ENCODE data around the gene DNASE1L1. TPM values are rescaled to one million over a fixed set of nuclear protein-coding genes. Genes with fewer than 3 reads are reported as not detected.

DNASE1L1 gene
- polyA plus RNA-seq, 3 donors, result 26.2 to 64.5 (median 27.2) TPM

GRCh38 chrX:154378059-154378798, 30.8 kb downstream of the DNASE1L1 start:
- no peak for TF ChIP-seq CTCF (IDR thresholded peaks at IDR 0.05)
- H3K4me1 Mint-ChIP-seq, result peaks cover 27% of the 10 kb centered on the region
- H3K9me3 ChIP-seq (replicated peaks in 1 of 2; ENCODE audit: control insufficient read depth in 1 of 2, insufficient read depth in 1 of 2, low read length in 2 of 2), result no peaks in the 10 kb centered on the region
- H3K4me3 Mint-ChIP-seq, result peak overlapping the region; percentile 59 to 60
- H3K27me3 Mint-ChIP-seq (ENCODE audit: low read depth in 3 of 3), result peaks cover 3 to 13% (median 8%) of the 10 kb centered on the region in 3 donors
- peak overlapping the region; percentile 75 to 92 for H3K27ac ChIP-seq (ENCODE audit: low read depth in 1 of 2, low read length in 2 of 2)
- H3K79me2 ChIP-seq (ENCODE audit: insufficient read depth, low read length), result peaks cover 21% of the 10 kb centered on the region
- peak overlapping the region; percentile 55 for H3K4me2 ChIP-seq (replicated peaks; ENCODE audit: extremely low read depth, low read length, poor library complexity, severe bottlenecking)
- H3K27me3 ChIP-seq (ENCODE audit: control insufficient read depth in 2 of 2, insufficient read depth in 2 of 2, low read length in 2 of 2), result no peaks in the 10 kb centered on the region
- H3K9ac ChIP-seq (ENCODE audit: insufficient read depth, low read length, poor library complexity, severe bottlenecking), result peak overlapping the region; percentile 85
- H3K4me3 ChIP-seq (replicated peaks in 1 of 3; ENCODE audit: low read depth in 2 of 3, low read length in 3 of 3), result peak overlapping the region in 2 of 3 experiments; percentile 23 to 34
- WGBS (ENCODE audit: insufficient coverage), result under 1% methylated on average over 33 of the region's 79 CpGs
- peak; percentile 37 to 49 (median 38) for DNase-seq
- intact Hi-C loops (cut with micrococcal nuclease), result no loop called here
- no peaks in the 10 kb centered on the region for H3K36me3 ChIP-seq (replicated peaks in 1 of 2; ENCODE audit: control insufficient read depth in 1 of 2, insufficient read depth in 2 of 2, low read length in 2 of 2)
- no peak overlapping the region for H2AFZ ChIP-seq (ENCODE audit: insufficient read depth, low read depth, low read length, poor library complexity, severe bottlenecking)
- peaks cover 0 to 26% (median 7%) of the 10 kb centered on the region in 7 donors for H3K9me3 Mint-ChIP-seq
- H3K4me1 ChIP-seq (ENCODE audit: control insufficient read depth in 1 of 2, insufficient read depth in 2 of 2, low read length in 2 of 2), result peaks cover 42 to 44% of the 10 kb centered on the region in 2 donors
- peaks cover 5 to 10% of the 10 kb centered on the region in 2 donors for H3K36me3 Mint-ChIP-seq
- peaks cover 4% of the 10 kb centered on the region for H4K20me1 ChIP-seq (ENCODE audit: insufficient read depth, low read length)
- peak overlapping the region; percentile 83 to 93 (median 90) for H3K27ac Mint-ChIP-seq

- H3K9ac ChIP-seq (ENCODE audit: insufficient read depth, low read length, poor library complexity, severe bottlenecking), result no peak overlapping the region
- Mint-ChIP-seq H3K27me3 (ENCODE audit: low read depth in 3 of 3) (peaks cover 3 to 15% (median 8%) of the 10 kb centered on the region in 3 donors), H3K9me3 (peaks cover 0 to 30% (median 11%) of the 10 kb centered on the region in 7 donors), H3K4me3 (no peak overlapping the region), H3K4me1 (peaks cover 34% of the 10 kb centered on the region), H3K27ac (peak overlapping the region in 2 of 7 donors; percentile 55 to 83), H3K36me3 (peaks cover 5 to 10% of the 10 kb centered on the region in 2 donors)
- H2AFZ ChIP-seq (ENCODE audit: insufficient read depth, low read depth, low read length, poor library complexity, severe bottlenecking), result no peak overlapping the region
- H3K27me3 ChIP-seq (ENCODE audit: control insufficient read depth in 2 of 2, insufficient read depth in 2 of 2, low read length in 2 of 2), result no peaks in the 10 kb centered on the region
- no peak overlapping the region for H3K4me2 ChIP-seq (replicated peaks; ENCODE audit: extremely low read depth, low read length, poor library complexity, severe bottlenecking)
- H3K4me3 ChIP-seq (replicated peaks in 1 of 3; ENCODE audit: low read depth in 2 of 3, low read length in 3 of 3), result no peak overlapping the region
- no peaks in the 10 kb centered on the region for H3K9me3 ChIP-seq (replicated peaks in 1 of 2; ENCODE audit: control insufficient read depth in 1 of 2, insufficient read depth in 1 of 2, low read length in 2 of 2)
- no peak overlapping the region for H3K27ac ChIP-seq (ENCODE audit: low read depth in 1 of 2, low read length in 2 of 2)
- peaks cover 4% of the 10 kb centered on the region for H4K20me1 ChIP-seq (ENCODE audit: insufficient read depth, low read length)
- TF ChIP-seq CTCF (IDR thresholded peaks at IDR 0.05), result no peak
- H3K79me2 ChIP-seq (ENCODE audit: insufficient read depth, low read length), result peaks cover 32% of the 10 kb centered on the region
- 100% methylated on average over 1 of the region's 3 CpGs for WGBS (ENCODE audit: insufficient coverage)
- DNase-seq, result no peak
- intact Hi-C loops (cut with micrococcal nuclease), result no loop called here
- H3K36me3 ChIP-seq (replicated peaks in 1 of 2; ENCODE audit: control insufficient read depth in 1 of 2, insufficient read depth in 2 of 2, low read length in 2 of 2), result no peaks in the 10 kb centered on the region
- peaks cover 57 to 58% of the 10 kb centered on the region in 2 donors for H3K4me1 ChIP-seq (ENCODE audit: control insufficient read depth in 1 of 2, insufficient read depth in 2 of 2, low read length in 2 of 2)
Observed at GRCh38 chrX:154376774-154377173, 32.3 kb downstream of the DNASE1L1 start.
